ENCODE measurements around the gene MOXD1.

DNA sequence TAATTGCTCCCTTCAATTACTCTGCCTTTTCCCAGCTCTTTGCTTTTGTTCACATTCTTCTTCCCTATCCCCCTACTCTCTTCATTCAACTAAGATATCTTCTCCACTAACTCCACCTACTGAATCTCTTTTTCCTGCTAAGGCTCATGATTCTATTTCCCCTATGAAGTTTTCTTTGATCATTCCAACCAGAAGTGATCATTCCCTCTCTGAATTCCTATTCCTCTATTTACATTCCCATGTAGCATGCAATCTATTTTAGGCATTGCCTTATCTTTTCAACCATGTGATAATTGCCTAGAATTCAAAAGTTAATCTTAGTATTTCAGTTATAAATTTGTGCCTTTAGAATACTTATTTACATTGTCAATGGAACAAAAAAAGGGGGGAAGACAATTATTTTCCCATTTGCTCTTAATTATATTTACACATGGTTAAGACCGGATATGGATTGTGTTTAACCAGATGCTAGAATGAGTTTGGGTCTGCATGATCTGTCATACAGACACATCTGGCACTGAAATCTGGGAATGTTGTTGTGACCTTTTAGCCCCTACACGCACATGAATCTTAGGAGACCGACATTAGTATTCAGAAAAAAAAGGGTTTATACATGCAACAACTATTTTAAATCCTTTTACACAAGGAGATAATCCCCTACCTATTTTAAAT is 20.8 kb downstream of the MOXD1 start:
- TF ChIP-seq, protein P1, sequence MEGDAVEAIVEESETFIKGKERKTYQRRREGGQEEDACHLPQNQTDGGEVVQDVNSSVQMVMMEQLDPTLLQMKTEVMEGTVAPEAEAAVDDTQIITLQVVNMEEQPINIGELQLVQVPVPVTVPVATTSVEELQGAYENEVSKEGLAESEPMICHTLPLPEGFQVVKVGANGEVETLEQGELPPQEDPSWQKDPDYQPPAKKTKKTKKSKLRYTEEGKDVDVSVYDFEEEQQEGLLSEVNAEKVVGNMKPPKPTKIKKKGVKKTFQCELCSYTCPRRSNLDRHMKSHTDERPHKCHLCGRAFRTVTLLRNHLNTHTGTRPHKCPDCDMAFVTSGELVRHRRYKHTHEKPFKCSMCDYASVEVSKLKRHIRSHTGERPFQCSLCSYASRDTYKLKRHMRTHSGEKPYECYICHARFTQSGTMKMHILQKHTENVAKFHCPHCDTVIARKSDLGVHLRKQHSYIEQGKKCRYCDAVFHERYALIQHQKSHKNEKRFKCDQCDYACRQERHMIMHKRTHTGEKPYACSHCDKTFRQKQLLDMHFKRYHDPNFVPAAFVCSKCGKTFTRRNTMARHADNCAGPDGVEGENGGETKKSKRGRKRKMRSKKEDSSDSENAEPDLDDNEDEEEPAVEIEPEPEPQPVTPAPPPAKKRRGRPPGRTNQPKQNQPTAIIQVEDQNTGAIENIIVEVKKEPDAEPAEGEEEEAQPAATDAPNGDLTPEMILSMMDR (IDR thresholded peaks at IDR 0.05; ENCODE audit: poor library complexity), result no peak
- TF ChIP-seq EZH2 (IDR thresholded peaks at IDR 0.05; ENCODE audit: borderline replicate concordance) (no peak), EZH2phosphoT487 (IDR thresholded peaks at IDR 0.05; ENCODE audit: low read depth, severe bottlenecking, unreplicated experiment) (no peak)

Data from hepatocyte (in vitro differentiated cells).